ENCODE measurements around the gene CIBAR2. TPM values are rescaled to one million over a fixed set of nuclear protein-coding genes. Genes with fewer than 3 reads are reported as not detected.

CIBAR2 gene
- total and polyA plus RNA-seq, 9 of the 15 experiments (the other 6 are each of a cell fraction or from before 2014, with no cell fraction given): not detected

- H3K9me1 ChIP-seq (ENCODE audit: control insufficient read depth, insufficient read depth, low read length): no peaks in the 10 kb centered on the region
- ChIA-PET CTCF (ENCODE audit: low intra/inter-chr PET ratio) (interaction anchor here (1.3 kb wide), 1 partner anchor 131 kb away, joined by 4 read pairs; no protein-coding TSS in a partner anchor), POLR2A (interaction anchor here (0.7 to 1.5 kb wide), 2 partner anchors 12 to 234 kb away, joined by 4 read pairs; no protein-coding TSS in a partner anchor)
- H3K4me1 ChIP-seq (replicated peaks in 1 of 2; ENCODE audit: control insufficient read depth in 2 of 2, insufficient read depth in 2 of 2, low read length in 2 of 2): peaks cover 2 to 29% of the 10 kb centered on the region in 2 experiments; a peak in 2 of 5 replicates
- H3K9me3 ChIP-seq (replicated peaks; ENCODE audit: control insufficient read depth, insufficient read depth, low read depth, low read length): peaks cover 2% of the 10 kb centered on the region; the same call in 1 of the 2 replicates
- TF ChIP-seq TCF3 (CRISPR knock-in tag; IDR thresholded peaks at IDR 0.05): no peak
- 0 out of 2 replicates have a peak, but pooled peaks have one; percentile 20 for TF ChIP-seq PTBP1 (IDR thresholded peaks at IDR 0.05; ENCODE audit: low read depth, low read length)
- TF ChIP-seq KDM1A (IDR thresholded peaks at IDR 0.05): peak; percentile 18 to 62; a peak in 2 of 4 replicates
- no peak for TF ChIP-seq SMAD4 (CRISPR knock-in tag; conservative IDR thresholded peaks at IDR 0.05)
- peak; percentile 57; the same call in 1 of the 2 replicates for TF ChIP-seq HDAC2 (IDR thresholded peaks at IDR 0.05)
- TF ChIP-seq ZNF232 (CRISPR knock-in tag; IDR thresholded peaks at IDR 0.05): no peak
- TF ChIP-seq ZFP36 (IDR thresholded peaks at IDR 0.05; ENCODE audit: low read depth, low read length, partially characterized antibody): peak; percentile 88
- no peak for TF ChIP-seq MTA3 (IDR thresholded peaks at IDR 0.05; ENCODE audit: borderline replicate concordance)
- peak; percentile 48; the same call in 1 of the 2 replicates for TF ChIP-seq SMARCA5 (IDR thresholded peaks at IDR 0.05)
- TF ChIP-seq BCOR (IDR thresholded peaks at IDR 0.05): peak; percentile 76
- peak; percentile 84 for TF ChIP-seq RBM25 (IDR thresholded peaks at IDR 0.05; ENCODE audit: low read depth, low read length, severe bottlenecking)
- no peak for TF ChIP-seq ZNF316 (IDR thresholded peaks at IDR 0.05)
- TF ChIP-seq RCOR1 (IDR thresholded peaks at IDR 0.05; ENCODE audit: borderline replicate concordance in 1 of 2, low read depth in 2 of 2, low read length in 2 of 2): peak in 1 of 2 experiments; percentile 39; a peak in 1 of 4 replicates
- TF ChIP-seq IRF2 (CRISPR knock-in tag; IDR thresholded peaks at IDR 0.05): no peak
- no TSS peak for BruUV-seq (replicated peaks)
- H2AFZ ChIP-seq (ENCODE audit: low read depth, low read length): no peak overlapping the region
- H4K20me1 ChIP-seq (replicated peaks; ENCODE audit: control insufficient read depth, insufficient read depth, low read length): no peaks in the 10 kb centered on the region
- no peak for DNase-seq (ENCODE audit: extremely low read depth in 1 of 4, low spot score in 3 of 4)
- WGBS (ENCODE audit: insufficient coverage, low coverage, missing lambda C conversion rate): 41% methylated on average over 14 of the region's 14 CpGs
- peak overlapping the region in 1 of 2 experiments; percentile 49; a peak in 1 of 4 replicates for H3K9ac ChIP-seq (ENCODE audit: insufficient read depth in 1 of 2, low read depth in 2 of 2, low read length in 2 of 2)
- H3K27ac ChIP-seq (ENCODE audit: extremely low read depth, low read depth, low read length): no peak overlapping the region
- no peak overlapping the region for H3K4me2 ChIP-seq (ENCODE audit: insufficient read depth, low read length)
- H3K79me2 ChIP-seq (ENCODE audit: control insufficient read depth, insufficient read depth, low read length): no peaks in the 10 kb centered on the region
- intact Hi-C loops (cut with micrococcal nuclease) (no loop called here), in situ Hi-C loops (cut with MboI) (loop anchor here (10.0 to 25.0 kb wide), 3 partner anchors 142 to 899 kb away; no protein-coding TSS in a partner anchor)
- H3K36me3 ChIP-seq (ENCODE audit: control insufficient read depth, insufficient read depth, low read length): no peaks in the 10 kb centered on the region
- no peak overlapping the region for H3K4me3 ChIP-seq
- no peak for FAIRE-seq
- ATAC-seq: no peak
- peaks cover 3 to 43% of the 10 kb centered on the region in 2 experiments; a peak in 4 of 5 replicates for H3K27me3 ChIP-seq (ENCODE audit: control insufficient read depth in 2 of 2, insufficient read depth in 2 of 2, low read length in 2 of 2)
Measured at GRCh38 chr16:85113168-85113733, 979 bp upstream of the CIBAR2 start.

Data from K562 (cell line).